ENCODE results near the gene FKBP2. TPM values are rescaled to one million over a fixed set of nuclear protein-coding genes. Genes with fewer than 3 reads are reported as not detected.
A peak's percentile ranks its signal among the peaks of the same experiment; 100 is the strongest.

The FKBP2 gene
- total and polyA plus RNA-seq, 2 of the 13 experiments (the other 11 are each of a cell fraction or from before 2014, with no cell fraction given): 30.1 to 53.3 TPM

GRCh38 chr11:64219354-64219684, 21.6 kb upstream of the FKBP2 start:
- peaks cover 33% of the 10 kb centered on the region for H3K4me1 ChIP-seq (ENCODE audit: insufficient read depth, low read length)
- H3K27ac ChIP-seq (ENCODE audit: extremely low read length, insufficient read depth, low read length): no peak overlapping the region
- H2AFZ ChIP-seq (ENCODE audit: low read length): no peak overlapping the region
- peaks cover 0 to 3% of the 10 kb centered on the region in 2 experiments; a peak in 2 of 5 replicates for H3K36me3 ChIP-seq (replicated peaks in 1 of 2; ENCODE audit: control insufficient read depth in 1 of 2, insufficient read depth in 2 of 2, low read length in 2 of 2)
- ChIA-PET POLR2A (no interaction called here), CTCF (ENCODE audit: low intra/inter-chr PET ratio, low total read pairs) (no interaction called here)
- intact Hi-C loops (cut with micrococcal nuclease; ENCODE audit: unreplicated experiment): no loop called here
- TF ChIP-seq ZIK1 (CRISPR knock-in tag; IDR thresholded peaks at IDR 0.05; ENCODE audit: borderline replicate concordance, low read depth) (no peak), NKX3-1 (CRISPR knock-in tag; IDR thresholded peaks at IDR 0.05) (no peak), BCL6 (CRISPR knock-in tag; IDR thresholded peaks at IDR 0.05) (no peak), ARNT (IDR thresholded peaks at IDR 0.05) (no peak), AGO2 (optimal IDR thresholded peaks at IDR 0.05; ENCODE audit: low read depth, low read length) (peak; percentile 47)
- TF ChIP-seq, protein P1, sequence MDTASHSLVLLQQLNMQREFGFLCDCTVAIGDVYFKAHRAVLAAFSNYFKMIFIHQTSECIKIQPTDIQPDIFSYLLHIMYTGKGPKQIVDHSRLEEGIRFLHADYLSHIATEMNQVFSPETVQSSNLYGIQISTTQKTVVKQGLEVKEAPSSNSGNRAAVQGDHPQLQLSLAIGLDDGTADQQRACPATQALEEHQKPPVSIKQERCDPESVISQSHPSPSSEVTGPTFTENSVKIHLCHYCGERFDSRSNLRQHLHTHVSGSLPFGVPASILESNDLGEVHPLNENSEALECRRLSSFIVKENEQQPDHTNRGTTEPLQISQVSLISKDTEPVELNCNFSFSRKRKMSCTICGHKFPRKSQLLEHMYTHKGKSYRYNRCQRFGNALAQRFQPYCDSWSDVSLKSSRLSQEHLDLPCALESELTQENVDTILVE (CRISPR knock-in tag; IDR thresholded peaks at IDR 0.05): no peak
- ATAC-seq (peak; percentile 26), DNase-seq (ENCODE audit: low spot score) (no peak), FAIRE-seq (no peak)
- 90% methylated on average over 2 of the region's 7 CpGs for WGBS (ENCODE audit: low lambda C conversion rate)
- H3K79me2 ChIP-seq (ENCODE audit: insufficient read depth, low read length): no peaks in the 10 kb centered on the region
- no peak overlapping the region for H3K4me3 ChIP-seq (replicated peaks in 1 of 3; ENCODE audit: insufficient read depth in 1 of 3, low read depth in 2 of 3, low read length in 3 of 3)
- H3K9ac ChIP-seq (ENCODE audit: insufficient read depth, low read depth, low read length): no peak overlapping the region
- no peak overlapping the region for H3K4me2 ChIP-seq (ENCODE audit: low read depth, low read length)
- BruUV-seq (replicated peaks): no TSS peak
- no peaks in the 10 kb centered on the region for H3K9me3 ChIP-seq (ENCODE audit: low read length)
- H4K20me1 ChIP-seq (ENCODE audit: insufficient read depth, low read length): no peaks in the 10 kb centered on the region
- H3K27me3 ChIP-seq (ENCODE audit: control insufficient read depth in 1 of 2, insufficient read depth in 2 of 2, low read length in 2 of 2): no peaks in the 10 kb centered on the region
- in situ Hi-C loops (cut with HindIII; ENCODE audit: extremely low pct_ligation_motif_present, low pct_unique_long_range_greater_than_20kb): no loop called here

GRCh38 chr11:64219755-64220154, 21.1 kb upstream of the FKBP2 start:
- 100% methylated on average over 1 of the region's 10 CpGs for WGBS (ENCODE audit: low lambda C conversion rate)
- ATAC-seq (peak; percentile 32), DNase-seq (ENCODE audit: low spot score) (no peak), FAIRE-seq (no peak)
- H3K27ac ChIP-seq (ENCODE audit: extremely low read length, insufficient read depth, low read length): no peak overlapping the region
- no peak overlapping the region for H3K4me2 ChIP-seq (ENCODE audit: low read depth, low read length)
- H3K36me3 ChIP-seq (replicated peaks in 1 of 2; ENCODE audit: control insufficient read depth in 1 of 2, insufficient read depth in 2 of 2, low read length in 2 of 2): peaks cover 0 to 3% of the 10 kb centered on the region in 2 experiments; a peak in 2 of 5 replicates
- intact Hi-C loops (cut with micrococcal nuclease; ENCODE audit: unreplicated experiment) (no loop called here), in situ Hi-C loops (cut with HindIII; ENCODE audit: extremely low pct_ligation_motif_present, low pct_unique_long_range_greater_than_20kb) (no loop called here)
- peaks cover 37% of the 10 kb centered on the region for H3K4me1 ChIP-seq (ENCODE audit: insufficient read depth, low read length)
- no peak overlapping the region for H2AFZ ChIP-seq (ENCODE audit: low read length)
- CTCF ChIA-PET (ENCODE audit: low intra/inter-chr PET ratio, low total read pairs): no interaction called here
- H4K20me1 ChIP-seq (ENCODE audit: insufficient read depth, low read length): no peaks in the 10 kb centered on the region
- TF ChIP-seq ZNF484 (CRISPR knock-in tag; IDR thresholded peaks at IDR 0.05; ENCODE audit: borderline replicate concordance, low read depth): no peak
- TF ChIP-seq AGO1 (IDR thresholded peaks at IDR 0.05; ENCODE audit: low read depth, low read length, poor library complexity, severe bottlenecking): peak; percentile 8
- TF ChIP-seq NCOA2 (CRISPR knock-in tag; IDR thresholded peaks at IDR 0.05): no peak
- TF ChIP-seq, protein P2, sequence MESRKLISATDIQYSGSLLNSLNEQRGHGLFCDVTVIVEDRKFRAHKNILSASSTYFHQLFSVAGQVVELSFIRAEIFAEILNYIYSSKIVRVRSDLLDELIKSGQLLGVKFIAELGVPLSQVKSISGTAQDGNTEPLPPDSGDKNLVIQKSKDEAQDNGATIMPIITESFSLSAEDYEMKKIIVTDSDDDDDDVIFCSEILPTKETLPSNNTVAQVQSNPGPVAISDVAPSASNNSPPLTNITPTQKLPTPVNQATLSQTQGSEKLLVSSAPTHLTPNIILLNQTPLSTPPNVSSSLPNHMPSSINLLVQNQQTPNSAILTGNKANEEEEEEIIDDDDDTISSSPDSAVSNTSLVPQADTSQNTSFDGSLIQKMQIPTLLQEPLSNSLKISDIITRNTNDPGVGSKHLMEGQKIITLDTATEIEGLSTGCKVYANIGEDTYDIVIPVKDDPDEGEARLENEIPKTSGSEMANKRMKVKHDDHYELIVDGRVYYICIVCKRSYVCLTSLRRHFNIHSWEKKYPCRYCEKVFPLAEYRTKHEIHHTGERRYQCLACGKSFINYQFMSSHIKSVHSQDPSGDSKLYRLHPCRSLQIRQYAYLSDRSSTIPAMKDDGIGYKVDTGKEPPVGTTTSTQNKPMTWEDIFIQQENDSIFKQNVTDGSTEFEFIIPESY (CRISPR knock-in tag; IDR thresholded peaks at IDR 0.05): peak; percentile 84
- no peak overlapping the region for H3K4me3 ChIP-seq (replicated peaks in 1 of 3; ENCODE audit: insufficient read depth in 1 of 3, low read depth in 2 of 3, low read length in 3 of 3)
- POLR2A ChIA-PET: no interaction called here
- H3K27me3 ChIP-seq (ENCODE audit: control insufficient read depth in 1 of 2, insufficient read depth in 2 of 2, low read length in 2 of 2): no peaks in the 10 kb centered on the region
- BruUV-seq (replicated peaks): no TSS peak
- no peak overlapping the region for H3K9ac ChIP-seq (ENCODE audit: insufficient read depth, low read depth, low read length)
- H3K9me3 ChIP-seq (ENCODE audit: low read length): no peaks in the 10 kb centered on the region
- H3K79me2 ChIP-seq (ENCODE audit: insufficient read depth, low read length): no peaks in the 10 kb centered on the region

Measured in HepG2 (cell line).